ENCODE data around the gene P2RY2.

- TF ChIP-seq ZNF274 (IDR thresholded peaks at IDR 0.05; ENCODE audit: low read depth, low read length) (no peak), RAD21 (IDR thresholded peaks at IDR 0.05; ENCODE audit: low read depth) (peak; percentile 92)
These were observed 18.8 kb downstream of the P2RY2 start for GRCh38 chr11:73236854-73237253.

All from HCT116 (cell line).